H1 (cell line): ENCODE results near the gene PRR23E. TPM values are rescaled to one million over a fixed set of nuclear protein-coding genes. Genes with fewer than 3 reads are reported as not detected.

Experiments
- CTCF ChIA-PET: fragments of 300-600 bp; sonication (Branson Sonifier 250); formaldehyde crosslinking; loops from one replicate; lab custom pipeline; 2021; ENCODE audit not compliant: partially characterized antibody; lab: Charles Lee
- POLR2A ChIA-PET: fragments of 300-600 bp; sonication (Branson Sonifier 250); formaldehyde crosslinking; loops from one replicate; lab custom pipeline; 2021; ENCODE audit warnings: inconsistent platforms; ENCODE audit not compliant: partially characterized antibody; lab: Charles Lee
- DNase-seq, 2 experiments: peaks; one replicate each; pipeline versions ENCODE4 v3.0.0 to v3.0.0-alpha.2; 2010 to 2022; ENCODE audit warnings: low spot score in 2 of 2, low read depth in 1 of 2, mixed read lengths in 1 of 2
- FAIRE-seq: peaks from 2 replicates; lab custom pipeline; 2011; peaks lifted over from hg19 to GRCh38; lab: Jason Lieb, UNC
- H2AFZ ChIP-seq: 2 replicates; pipeline ENCODE4 v1.8.1; 2012; ENCODE audit warnings: low read length, inconsistent platforms
- H2AK5ac ChIP-seq: 2 replicates; pipeline ENCODE4 v1.6.1; 2013; ENCODE audit warnings: low read depth, low read length
- H2BK120ac ChIP-seq: replicated peaks from 2 replicates; pipeline ENCODE3; 2013; ENCODE audit warnings: low read depth, low read length, inconsistent platforms
- H2BK12ac ChIP-seq: 2 replicates; pipeline ENCODE4 v1.6.1; 2013; ENCODE audit warnings: low read depth, low read length
- H2BK15ac ChIP-seq: 2 replicates; pipeline ENCODE4 v1.6.1; 2013; ENCODE audit warnings: low read length
- H2BK20ac ChIP-seq: 2 replicates; pipeline ENCODE4 v1.6.1; 2013; ENCODE audit warnings: low read length
- H2BK5ac ChIP-seq: 2 replicates; pipeline ENCODE4 v1.6.1; 2013; ENCODE audit warnings: low read depth, low read length
- H3K14ac ChIP-seq: 2 replicates; pipeline ENCODE4 v1.6.1; 2013; ENCODE audit warnings: inconsistent platforms; ENCODE audit not compliant: insufficient read length
- H3K18ac ChIP-seq: 2 replicates; pipeline ENCODE4 v1.6.1; 2013; ENCODE audit warnings: low read length; ENCODE audit errors: extremely low read depth
- H3K23ac ChIP-seq: 2 replicates; pipeline ENCODE4 v1.6.1; 2013; ENCODE audit warnings: inconsistent platforms; ENCODE audit not compliant: insufficient read length
- H3K23me2 ChIP-seq: 2 replicates; pipeline ENCODE4 v1.6.1; 2013; ENCODE audit warnings: low read depth, low read length
- H3K27ac ChIP-seq: 2 replicates; pipeline ENCODE4 v1.6.1; 2011; ENCODE audit warnings: low read depth, low read length, inconsistent platforms
- H3K27me3 ChIP-seq, 4 experiments: replicated peaks in 1 of 4; 1 replicate in 1 of 4; 2 replicates in 3 of 4; pipeline versions ENCODE4 v1.6.1 to v1.8.1; 2011 to 2013; ENCODE audit warnings: low read length in 3 of 4, mild to moderate bottlenecking in 3 of 4, inconsistent platforms in 2 of 4, mixed read lengths in 2 of 4, moderate library complexity in 1 of 4; ENCODE audit not compliant: control insufficient read depth in 3 of 4, insufficient read depth in 3 of 4; ENCODE audit errors: extremely low read depth in 1 of 4
- H3K36me3 ChIP-seq, 4 experiments: 2 replicates each; pipeline versions ENCODE4 v1.6.1 to v1.8.1; 2011 to 2013; ENCODE audit warnings: mild to moderate bottlenecking in 4 of 4, low read length in 3 of 4, moderate library complexity in 2 of 4, control low read depth in 1 of 4, inconsistent platforms in 1 of 4; ENCODE audit not compliant: insufficient read depth in 4 of 4, control insufficient read depth in 2 of 4
- H3K4ac ChIP-seq: replicated peaks from 2 replicates; pipeline ENCODE3; 2013; ENCODE audit warnings: low read length, low read depth, mixed read lengths, inconsistent platforms; ENCODE audit not compliant: insufficient read length
- H3K4me1 ChIP-seq, 4 experiments: replicated peaks in 1 of 4; 1 replicate in 1 of 4; 2 replicates in 3 of 4; pipeline versions ENCODE4 v1.6.1 to v1.8.1; 2011 to 2013; ENCODE audit warnings: low read length in 3 of 4, inconsistent platforms in 2 of 4, mixed read lengths in 1 of 4; ENCODE audit not compliant: insufficient read depth in 4 of 4, control insufficient read depth in 3 of 4
- H3K4me2 ChIP-seq, 2 experiments: 2 replicates each; pipeline versions ENCODE4 v1.6.1 to v1.8.1; 2011 to 2013; ENCODE audit warnings: low read depth in 2 of 2, low read length in 2 of 2, control low read depth in 1 of 2, inconsistent platforms in 1 of 2, mild to moderate bottlenecking in 1 of 2; ENCODE audit not compliant: insufficient read depth in 1 of 2
- H3K4me3 ChIP-seq, 4 experiments: fragments of 200-600, 300-600 bp in 1 of 4; sonication (generic), shearing (Covaris generic), sonication (Bioruptor Twin) in 1 of 4; 2 replicates each; pipeline versions ENCODE4 v1.5.1 to v1.8.1; 2011 to 2016; ENCODE audit warnings: low read length in 4 of 4, low read depth in 3 of 4, control low read depth in 2 of 4, inconsistent platforms in 2 of 4, mild to moderate bottlenecking in 2 of 4, mixed read lengths in 1 of 4, moderate library complexity in 1 of 4; ENCODE audit not compliant: insufficient read depth in 2 of 4; ENCODE audit errors: extremely low read depth in 1 of 4
- H3K56ac ChIP-seq: replicated peaks from 2 replicates; pipeline ENCODE3; 2013; ENCODE audit warnings: low read depth, mild to moderate bottlenecking, mixed read lengths, low read length, inconsistent platforms; ENCODE audit not compliant: insufficient read length
- H3K79me1 ChIP-seq: 2 replicates; pipeline ENCODE4 v1.6.1; 2013; ENCODE audit warnings: low read depth, low read length, control low read depth
- H3K79me2 ChIP-seq, 2 experiments: 2 replicates each; pipeline versions ENCODE4 v1.6.1 to v1.8.1; 2012 to 2013; ENCODE audit warnings: low read length in 2 of 2, mild to moderate bottlenecking in 2 of 2, inconsistent platforms in 1 of 2; ENCODE audit not compliant: insufficient read depth in 2 of 2, control insufficient read depth in 1 of 2
- H3K9ac ChIP-seq, 4 experiments: replicated peaks in 1 of 4; 1 replicate in 1 of 4; 2 replicates in 3 of 4; pipeline versions ENCODE4 v1.6.1 to v1.8.1; 2011 to 2013; ENCODE audit warnings: low read depth in 3 of 4, low read length in 3 of 4, control low read depth in 2 of 4, mild to moderate bottlenecking in 2 of 4, moderate library complexity in 2 of 4, inconsistent platforms in 1 of 4; ENCODE audit errors: extremely low read depth in 1 of 4
- H3K9me3 ChIP-seq, 2 experiments: 2 replicates each; pipeline versions ENCODE4 v1.6.1 to v1.8.1; 2012 to 2013; ENCODE audit warnings: mild to moderate bottlenecking in 2 of 2, moderate library complexity in 2 of 2, control low read depth in 1 of 2, inconsistent platforms in 1 of 2, low read depth in 1 of 2, low read length in 1 of 2, mixed read lengths in 1 of 2; ENCODE audit not compliant: insufficient read depth in 2 of 2
- H4K20me1 ChIP-seq, 2 experiments: replicated peaks in 1 of 2; 2 replicates each; pipeline versions ENCODE3 to v1.8.1; 2011 to 2013; ENCODE audit warnings: inconsistent platforms in 2 of 2, low read length in 2 of 2, mild to moderate bottlenecking in 1 of 2; ENCODE audit not compliant: insufficient read depth in 2 of 2, control insufficient read depth in 1 of 2
- H4K5ac ChIP-seq: 2 replicates; pipeline ENCODE4 v1.6.1; 2013; ENCODE audit warnings: low read length, low read depth, mixed read lengths, inconsistent platforms; ENCODE audit not compliant: insufficient read length
- H4K8ac ChIP-seq: 2 replicates; pipeline ENCODE4 v1.8.0; 2013; ENCODE audit warnings: mild to moderate bottlenecking, moderate library complexity, low read length, inconsistent platforms; ENCODE audit not compliant: insufficient read depth; ENCODE audit errors: extremely low read depth
- H4K91ac ChIP-seq: replicated peaks from 2 replicates; pipeline ENCODE3; 2013; ENCODE audit warnings: low read length, mixed read lengths, inconsistent platforms; ENCODE audit not compliant: insufficient read length
- CBX5 ChIP-seq: fragments of 300-800, 300-1000 bp; sonication (generic); IDR thresholded peaks from 2 replicates; pipeline ENCODE4 v1.7.1; 2016; ENCODE audit warnings: antibody characterized with exemption, low read length, low read depth
- CEBPB ChIP-seq: IDR thresholded peaks from 2 replicates; pipeline ENCODE4 v1.6.1; 2012; ENCODE audit warnings: low read depth, low read length
- CHD2 ChIP-seq: IDR thresholded peaks from 2 replicates; pipeline ENCODE4 v1.6.1; 2012; ENCODE audit warnings: low read length, improper control_type of control experiment
- E2F6 ChIP-seq: IDR thresholded peaks from 2 replicates; pipeline ENCODE4 v1.6.1; 2012; ENCODE audit warnings: inconsistent platforms
- EZH2 ChIP-seq: fragments of 200-600 bp; sonication (generic); IDR thresholded peaks from 2 replicates; pipeline ENCODE4 v1.7.1; 2012; ENCODE audit warnings: low read depth, mild to moderate bottlenecking, moderate library complexity, low read length, inconsistent platforms; ENCODE audit not compliant: severe bottlenecking
- PHF8 ChIP-seq: fragments of 200-600 bp; sonication (generic); conservative IDR thresholded peaks from 2 replicates; pipeline ENCODE4 v1.7.1; 2012; ENCODE audit warnings: low read depth, mild to moderate bottlenecking, inconsistent platforms, low read length, moderate library complexity
- POLR2A ChIP-seq, 2 experiments: IDR thresholded peaks; 1 replicate in 1 of 2; 2 replicates in 1 of 2; pipeline ENCODE4 v1.6.1; 2011; ENCODE audit warnings: low read depth in 2 of 2, low read length in 2 of 2, mild to moderate bottlenecking in 2 of 2; ENCODE audit errors: control extremely low read depth in 1 of 2
- POU5F1 ChIP-seq: IDR thresholded peaks from 2 replicates; pipeline ENCODE4 v1.6.1; 2011; ENCODE audit warnings: low read depth, mild to moderate bottlenecking, low read length, moderate library complexity
- RAD21 ChIP-seq, 2 experiments: IDR thresholded peaks in 1 of 2; conservative IDR thresholded peaks in 1 of 2; 2 replicates each; pipeline ENCODE4 v1.6.1; 2011; ENCODE audit warnings: low read depth in 2 of 2, low read length in 2 of 2, improper control_type of control experiment in 1 of 2, inconsistent platforms in 1 of 2, mild to moderate bottlenecking in 1 of 2, moderate library complexity in 1 of 2
- SAP30 ChIP-seq: fragments of 300-600 bp; sonication (generic); IDR thresholded peaks from 2 replicates; pipeline ENCODE4 v1.7.1; 2012; ENCODE audit warnings: low read length, moderate library complexity, mild to moderate bottlenecking, inconsistent platforms; ENCODE audit not compliant: insufficient read depth, insufficient replicate concordance
- USF2 ChIP-seq: IDR thresholded peaks from 2 replicates; pipeline ENCODE4 v1.6.1; 2011; ENCODE audit warnings: low read length, improper control_type of control experiment
- WGBS, 2 experiments: shearing (Covaris generic) in 1 of 2; methylation state at CpG; one replicate each; pipeline versions ENCODE4 v1.1.6 to v1.1.7; 2013 to 2015; ENCODE audit warnings: low lambda C conversion rate in 2 of 2, mixed read lengths in 2 of 2, inconsistent platforms in 1 of 2, low coverage in 1 of 2, missing lambda C conversion rate in 1 of 2; ENCODE audit not compliant: insufficient replicate concordance in 2 of 2, insufficient coverage in 1 of 2, insufficient read length in 1 of 2; ENCODE audit errors: extremely low coverage in 1 of 2, missing lambda C conversion rate in 1 of 2; 5-methylcytosine and 5-hydroxymethylcytosine counted together
- polyA plus RNA-seq, 7 experiments: library from polyadenylated mRNA; depleted of rRNA in 3 of 7; stranded (reverse) in 5 of 7; unstranded in 2 of 7; fragments of >200 nt in 5 of 7; fragments of 200-250 nt in 2 of 7; gene quantifications; 1 replicate in 5 of 7; 2 replicates in 1 of 7; 4 replicates in 1 of 7; pipeline versions ENCODE4 v1.2.1 to v1.2.3, GENCODE V29; 2011 to 2013; ENCODE audit warnings: missing spikeins in 2 of 7, mixed read lengths in 2 of 7
- total RNA-seq: library from RNA; stranded (reverse); fragmentation: NEBNext Ultra II Directional; extraction: Animal tissue kit (Norgen Biotek cat#: 25700); gene quantifications from 2 replicates; pipeline ENCODE4 v1.2.1, GENCODE V29; 2021

The PRR23E gene
- total and polyA plus RNA-seq, 2 of the 8 experiments (the other 6 are each of a cell fraction or from before 2014, with no cell fraction given) = not detected

GRCh38 chr3:127151992-127152650 is 40.8 kb upstream of the PRR23E start:
- no peak overlapping the region for H2BK12ac ChIP-seq
- CTCF ChIA-PET = interaction anchor here (0.8 to 2.7 kb wide), 8 partner anchors 8 to 423 kb away, joined by 3 to 7 read pairs (median 3); no protein-coding TSS in a partner anchor
- FAIRE-seq = no peak
- TF ChIP-seq CHD2 (no peak), POLR2A (IDR thresholded peaks at IDR 0.05; ENCODE audit: control extremely low read depth in 1 of 2, low read depth in 2 of 2, low read length in 2 of 2) (no peak), RAD21 (IDR thresholded peaks at IDR 0.05 in 1 of 2, conservative IDR thresholded peaks at IDR 0.05 in 1 of 2; ENCODE audit: low read depth in 2 of 2, low read length in 2 of 2) (no peak), CEBPB (no peak), USF2 (no peak), EZH2 (no peak), POU5F1 (no peak), E2F6 (no peak), SAP30 (no peak), PHF8 (no peak), CBX5 (no peak)

More at GRCh38 chr3:127151992-127152650, 40.8 kb upstream of the PRR23E start:
- Histone ChIP-seq H2BK120ac (no peak overlapping the region), H4K20me1 (peaks cover 0 to 12% of the 10 kb centered on the region in 2 experiments), H2BK15ac (no peak overlapping the region), H3K23me2 (peaks cover 22% of the 10 kb centered on the region; the same call in 1 of the 2 replicates), H3K4me3 (no peak overlapping the region), H3K56ac (no peak overlapping the region), H3K9me3 (peaks cover 0 to 10% of the 10 kb centered on the region in 2 experiments; a peak in 1 of 4 replicates), H2AK5ac (no peak overlapping the region), H3K9ac (no peak overlapping the region), H2BK5ac (no peak overlapping the region), H3K14ac (no peak overlapping the region), H3K18ac (no peak overlapping the region), H3K23ac (no peak overlapping the region), H4K91ac (no peak overlapping the region), H3K4me1 (peaks cover 0 to 4% (median 1%) of the 10 kb centered on the region in 4 experiments; a peak in 4 of 7 replicates), H4K8ac (no peak overlapping the region), H3K27me3 (no peaks in the 10 kb centered on the region), H3K4me2 (no peak overlapping the region), H3K79me2 (no peaks in the 10 kb centered on the region), H3K27ac (no peak overlapping the region), H4K5ac (no peak overlapping the region), H3K36me3 (no peaks in the 10 kb centered on the region; a peak in 1 of 8 replicates), H3K79me1 (0 out of 2 replicates have a peak, but pooled peaks cover 2% of the 10 kb centered on the region), H2BK20ac (no peak overlapping the region), H2AFZ (no peak overlapping the region), H3K4ac (no peak overlapping the region)
- 95% methylated on average over 2 of the region's 2 CpGs; no CpG with 5 or more reads in 1 of the 2 experiments for WGBS, 2 experiments
- POLR2A ChIA-PET = no interaction called here
- DNase-seq = no peak
